GM21737 (cell line): ENCODE results near the gene GAB2.
"Not testable (repeated sequence)": the region's sequence is repeated elsewhere in the genome, so short reads cannot be mapped to it uniquely, and the experiment has no call there.

Experiments
- ATAC-seq: cut with Tn5 transposase; IDR thresholded peaks from one replicate; pipeline ENCODE4 v1.9.1; 2021; ENCODE audit warnings: mild to moderate bottlenecking, moderate library complexity; ENCODE audit not compliant: unreplicated experiment

The GAB2 gene

GRCh38 chr11:78190871-78191538 lies 226.6 kb downstream of the GAB2 start:
- no peak for ATAC-seq

DNA sequence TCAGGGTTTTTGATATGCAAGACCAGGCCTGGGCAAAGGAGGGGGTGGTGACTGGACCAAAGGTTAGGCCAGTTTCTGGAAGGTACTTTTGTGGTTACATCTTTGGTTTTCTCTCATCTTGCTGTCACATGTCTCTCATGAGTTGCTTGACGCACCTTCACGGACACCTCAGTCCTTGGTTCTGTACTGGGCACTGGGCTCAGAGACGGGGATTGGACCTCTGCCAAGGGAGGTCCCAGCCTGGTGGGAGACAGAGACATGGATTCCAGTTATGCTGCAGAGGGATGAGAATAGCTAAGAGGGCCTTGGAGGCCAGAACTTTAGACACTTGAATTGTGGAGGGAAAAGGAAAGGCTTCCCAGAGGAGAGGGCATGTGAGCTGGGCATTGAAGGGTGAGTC lies 227.2 kb downstream of the GAB2 start:
- ATAC-seq, result no peak

DNA sequence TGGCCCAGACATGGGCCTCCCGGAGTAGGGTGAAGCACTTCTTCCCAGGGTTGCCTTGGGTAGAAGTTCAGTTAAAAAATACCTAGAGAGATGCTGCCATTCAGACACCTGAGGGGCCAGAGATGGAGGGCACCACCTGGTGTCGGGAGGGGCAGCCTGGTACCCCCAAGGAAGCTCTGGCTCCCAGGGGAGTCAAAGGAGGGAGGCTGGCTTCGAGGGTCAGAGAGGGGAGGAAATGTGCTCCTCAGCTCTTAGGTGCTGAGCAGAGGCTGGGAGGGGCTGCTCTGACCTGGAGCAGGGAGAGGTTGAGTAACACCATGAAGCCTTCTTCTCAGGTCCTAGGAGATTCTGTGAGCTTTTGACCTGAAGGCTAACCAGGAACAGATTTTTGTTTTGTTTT lies 227.8 kb downstream of the GAB2 start:
- no peak for ATAC-seq

DNA sequence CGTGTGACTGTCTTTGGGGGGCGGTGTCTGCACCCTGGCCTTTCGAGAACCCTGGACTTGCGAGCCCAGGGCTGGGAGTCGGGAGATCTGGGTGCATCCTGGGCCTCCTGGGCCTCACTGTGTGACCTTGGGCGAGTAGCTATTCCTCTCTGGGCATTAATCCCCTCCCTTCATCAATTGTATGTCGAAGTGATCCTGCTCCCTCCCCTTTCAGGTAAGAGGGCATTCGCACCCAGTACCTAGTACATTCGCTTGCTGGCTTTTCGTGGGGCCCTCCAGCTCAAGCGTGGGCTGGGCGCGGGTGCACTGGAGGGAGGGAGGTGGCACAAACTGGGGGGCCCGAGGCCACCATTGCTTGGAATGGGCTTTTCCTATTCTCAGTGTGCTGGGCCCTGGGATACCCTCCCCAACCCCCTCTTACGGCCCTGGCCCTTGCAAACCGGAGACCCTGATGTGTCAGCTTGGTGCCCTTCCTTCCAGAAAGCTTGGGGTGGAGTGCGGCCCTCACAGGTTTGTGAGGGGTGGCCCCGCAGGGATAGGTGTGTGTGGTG lies 228.4 kb downstream of the GAB2 start:
- no peak for ATAC-seq

DNA sequence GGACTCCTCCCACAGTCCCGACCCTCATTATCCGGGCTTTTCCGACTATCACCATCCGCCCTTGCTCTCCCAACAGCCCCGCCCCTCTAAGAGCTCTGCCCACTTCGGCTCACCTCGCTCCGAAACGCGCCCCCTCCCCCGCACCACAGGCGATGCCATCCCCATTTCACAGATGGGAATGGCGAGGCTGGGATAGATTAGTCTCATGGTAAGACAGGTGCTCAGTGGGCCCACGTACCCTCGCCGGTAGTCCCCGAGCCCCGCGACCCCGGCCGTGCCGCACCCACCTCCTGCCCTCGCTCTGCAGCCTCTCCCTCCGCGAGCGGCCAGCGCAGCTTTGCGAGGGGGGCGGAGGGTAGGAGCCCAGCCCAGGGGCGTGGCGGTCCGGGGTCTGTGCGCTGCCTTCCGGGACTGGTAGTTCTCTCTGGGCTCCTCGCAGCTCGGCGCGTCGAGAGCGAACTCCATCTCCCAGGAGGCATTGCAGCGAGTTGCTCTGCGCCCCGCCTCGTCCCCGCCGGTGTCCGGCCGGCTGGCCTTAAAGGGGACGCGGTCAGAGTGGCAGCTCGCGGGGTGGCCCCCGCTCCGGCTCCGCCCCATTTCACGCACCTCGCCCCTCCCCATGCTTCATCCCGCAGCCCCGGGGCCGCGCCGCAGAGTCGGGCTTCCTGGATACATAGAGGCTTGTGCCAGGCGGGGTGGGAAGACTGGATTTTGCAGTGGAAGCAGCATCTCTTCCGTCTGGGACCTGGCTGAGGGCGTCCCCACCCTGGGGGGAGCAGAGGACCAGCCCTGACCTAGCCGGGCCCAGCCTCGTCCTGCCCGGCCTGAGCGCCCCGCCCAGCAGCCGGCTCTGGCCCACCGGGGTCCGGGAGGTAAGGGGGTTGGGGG lies 229.1 kb downstream of the GAB2 start, which contains the start of the genes KCTD21 and USP35:
Gene KCTD21 (minus strand): TSS at position 341 of the 888 bp plus-strand sequence. CDS start 14,072 bp downstream, outside the sequence.
Gene USP35 (plus strand): TSS at position 634 of the 888 bp plus-strand sequence. CDS start 7,327 bp downstream, outside the sequence.
- peak; percentile 94 for ATAC-seq

- ATAC-seq, result peak; percentile 17
Measured at GRCh38 chr11:78187366-78188285, 230.0 kb downstream of the GAB2 start.

GRCh38 chr11:78181185-78181584 lies 236.4 kb downstream of the GAB2 start:
- no peak for ATAC-seq

GRCh38 chr11:78180751-78181150 lies 236.9 kb downstream of the GAB2 start:
- ATAC-seq, result no peak

- ATAC-seq, result no peak
Measured at GRCh38 chr11:78179459-78180071, 238.1 kb downstream of the GAB2 start.

DNA sequence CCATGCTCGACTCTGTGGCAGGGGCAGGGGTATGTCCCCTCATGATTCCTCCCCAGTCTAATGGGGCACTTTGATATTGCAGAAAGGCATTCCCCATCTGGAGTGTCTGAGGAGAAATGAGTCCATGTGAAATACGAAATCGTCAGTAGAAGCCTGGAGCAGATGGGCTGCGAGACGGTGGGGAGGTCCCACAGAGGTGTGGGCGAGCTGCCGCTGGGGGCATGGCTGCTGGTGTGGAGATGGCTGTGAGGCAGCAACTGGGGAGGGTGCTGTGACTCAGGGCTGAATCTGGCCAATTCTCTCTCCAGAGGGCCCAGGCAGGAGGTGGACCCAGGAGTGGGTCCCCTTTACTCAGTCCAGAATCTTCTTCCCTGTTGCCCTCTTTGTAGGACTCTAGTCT lies 240.4 kb downstream of the GAB2 start:
- no peak for ATAC-seq

- ATAC-seq, result no peak
Measured at GRCh38 chr11:78176605-78177141, 240.9 kb downstream of the GAB2 start.

DNA sequence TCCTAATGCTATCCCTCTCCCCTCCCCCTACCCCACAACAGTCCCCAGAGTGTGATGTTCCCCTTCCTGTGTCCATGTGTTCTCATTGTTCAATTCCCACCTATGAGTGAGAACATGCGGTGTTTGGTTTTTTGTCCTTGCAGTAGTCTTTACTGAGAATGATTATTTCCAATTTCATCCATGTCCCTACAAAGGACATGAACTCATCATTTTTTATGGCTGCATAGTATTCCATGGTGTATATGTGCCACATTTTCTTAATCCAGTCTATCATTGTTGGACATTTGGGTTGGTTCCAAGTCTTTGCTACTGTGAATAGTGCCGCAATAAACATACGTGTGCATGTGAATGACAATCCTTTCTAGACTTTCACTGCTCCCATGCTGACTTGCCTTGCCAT lies 241.8 kb downstream of the GAB2 start:
- ATAC-seq, result not testable (repeated sequence)

DNA sequence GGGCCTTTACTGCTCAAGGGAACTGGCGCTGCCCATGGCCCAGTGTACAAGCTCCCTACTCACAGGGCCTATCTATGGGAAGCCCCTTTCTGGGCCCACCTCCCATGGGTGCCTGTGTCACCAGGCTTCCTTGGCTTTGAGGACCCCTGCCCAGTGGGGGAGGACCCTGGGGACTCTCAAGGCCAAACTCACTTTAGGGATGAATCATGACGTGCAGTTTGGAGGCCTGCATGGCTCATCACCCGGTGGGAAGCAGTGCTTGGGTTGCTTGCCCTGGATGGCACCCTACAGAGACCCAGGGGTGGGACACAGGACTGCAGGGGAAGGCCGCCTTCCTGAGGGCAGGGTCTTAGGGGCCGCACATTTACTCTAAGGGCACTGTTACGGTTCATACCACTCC lies 245.7 kb downstream of the GAB2 start:
- ATAC-seq, result no peak

DNA sequence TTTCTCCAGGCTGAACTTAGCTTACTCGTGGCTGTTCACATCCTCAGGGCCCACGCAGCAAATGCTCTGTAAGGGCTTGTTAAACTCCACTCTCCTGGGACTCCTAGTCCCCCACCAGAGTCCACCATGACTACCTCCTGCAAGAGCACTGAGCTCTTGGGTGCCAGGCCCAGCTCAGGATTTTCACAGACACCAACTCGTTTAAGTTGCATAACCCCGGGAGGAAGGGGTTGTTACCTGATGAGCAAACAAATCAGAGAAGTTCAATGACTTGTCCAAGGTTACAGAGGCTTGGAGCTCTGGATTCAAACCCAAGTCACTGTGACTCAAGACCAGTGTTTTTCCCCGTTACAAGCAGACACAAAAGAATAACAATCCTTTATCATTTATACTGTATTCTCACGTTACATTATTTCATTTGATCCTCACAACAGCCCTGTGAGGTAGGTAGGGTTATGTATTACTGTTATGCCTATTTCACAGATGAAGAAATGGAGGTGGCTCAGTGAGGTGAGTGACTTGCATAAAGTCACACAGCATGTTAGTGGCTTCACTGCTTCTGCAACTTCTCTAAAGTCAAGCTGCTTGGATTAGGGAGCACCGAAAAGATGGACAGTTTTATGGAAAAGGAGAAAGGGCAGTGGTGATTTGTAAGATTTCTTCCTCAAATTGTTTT lies 246.6 kb downstream of the GAB2 start:
- ATAC-seq, result no peak

DNA sequence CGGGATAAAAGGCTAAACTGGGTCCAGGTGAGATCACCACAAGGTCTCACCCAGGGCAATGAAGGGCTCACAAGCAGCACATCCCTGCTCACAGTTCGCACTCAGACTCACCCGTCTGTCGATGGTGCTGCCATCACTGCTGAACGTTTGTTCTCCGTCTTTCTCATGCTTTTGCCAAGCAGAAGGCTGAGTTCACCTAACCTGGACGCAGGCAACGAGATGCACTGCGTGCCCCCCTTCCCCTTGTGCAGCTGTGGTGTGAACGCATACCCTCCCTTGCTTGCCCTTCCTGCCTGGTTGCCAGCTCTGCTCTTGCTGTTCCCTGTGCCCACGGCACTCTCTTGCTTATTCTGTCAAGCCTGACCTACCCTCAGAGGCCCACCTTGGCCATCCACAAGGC lies 247.2 kb downstream of the GAB2 start:
- ATAC-seq, result no peak

- ATAC-seq, result no peak
Measured at GRCh38 chr11:78168539-78169477, 248.8 kb downstream of the GAB2 start.

DNA sequence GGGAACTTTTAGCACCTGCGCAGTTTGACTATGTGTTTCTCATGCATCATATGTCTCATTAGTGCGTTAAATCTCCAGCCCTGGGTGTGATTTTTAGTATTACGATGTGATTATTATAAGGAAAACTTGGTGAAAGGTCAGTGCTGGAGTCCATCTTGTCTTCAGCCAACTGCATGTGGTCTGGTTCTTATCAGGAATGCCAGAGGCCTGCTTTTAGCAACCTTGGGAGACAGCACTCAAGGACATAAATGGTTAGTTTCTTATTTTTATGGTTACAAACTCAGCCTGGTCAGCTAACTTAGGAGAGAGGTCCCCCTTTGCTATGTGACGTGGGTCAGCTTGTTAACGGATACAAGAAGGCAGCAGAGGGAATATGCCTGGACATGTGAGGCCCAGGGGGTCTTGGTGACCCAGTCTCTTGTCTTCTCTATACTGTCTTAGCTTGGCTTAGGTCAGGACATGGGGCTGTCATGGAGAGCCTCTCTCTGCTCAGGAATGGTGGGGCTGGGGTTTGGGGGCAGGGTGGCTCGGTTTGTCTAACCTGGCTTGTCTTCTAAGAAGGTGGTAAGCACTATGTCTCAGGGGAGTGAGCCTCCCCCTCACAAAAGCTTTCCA lies 250.7 kb downstream of the GAB2 start:
- ATAC-seq, result no peak
